MM.1S (cell line): ENCODE measurements around the gene PPP4R1.

Experiments
- CTCF ChIP-seq: fragments of 300-600 bp; sonication (generic); IDR thresholded peaks from 2 replicates; pipeline ENCODE4 v1.5.1; 2016; ENCODE audit warnings: antibody characterized with exemption, low read length, mixed read lengths
- EZH2 ChIP-seq: fragments of 300-600 bp; sonication (generic); optimal IDR thresholded peaks from 2 replicates; pipeline ENCODE3; 2017; ENCODE audit warnings: low read depth, mild to moderate bottlenecking, antibody characterized with exemption, low read length, mixed read lengths
- EZH2phosphoT487 ChIP-seq: fragments of 300-600 bp; sonication (generic); IDR thresholded peaks from 2 replicates; pipeline ENCODE4 v1.6.1; 2018; ENCODE audit warnings: antibody characterized with exemption, low read length

- no peak for TF ChIP-seq CTCF
- no peak for TF ChIP-seq EZH2
- no peak for TF ChIP-seq EZH2phosphoT487
Observed at GRCh38 chr18:9537677-9538076, 76.7 kb downstream of the PPP4R1 start.
